ENCODE measurements around the gene TOPBP1.

Gene TOPBP1

GRCh38 chr3:133643611-133644010, 18.1 kb downstream of the TOPBP1 start:
- no peak overlapping the region for H3K4me3 ChIP-seq (replicated peaks; ENCODE audit: insufficient read depth, low read length)
- TF ChIP-seq CTCF (IDR thresholded peaks at IDR 0.05; ENCODE audit: insufficient read depth, low read length) (no peak), POLR2AphosphoS5 (IDR thresholded peaks at IDR 0.05; ENCODE audit: low read depth) (no peak), GABPA (IDR thresholded peaks at IDR 0.05; ENCODE audit: low read depth) (no peak), SPI1 (IDR thresholded peaks at IDR 0.05; ENCODE audit: borderline replicate concordance, low read depth) (no peak), REST (IDR thresholded peaks at IDR 0.05; ENCODE audit: insufficient replicate concordance, low read depth) (no peak)
- no peak for DNase-seq (ENCODE audit: low read depth in 1 of 2, low spot score in 1 of 2)
- no peaks in the 10 kb centered on the region for H3K27me3 ChIP-seq (ENCODE audit: insufficient read depth, poor library complexity, severe bottlenecking)
- H3K27ac ChIP-seq (replicated peaks): no peak overlapping the region

GRCh38 chr3:133641254-133641653, 20.5 kb downstream of the TOPBP1 start:
- H3K27me3 ChIP-seq (ENCODE audit: insufficient read depth, poor library complexity, severe bottlenecking): no peaks in the 10 kb centered on the region
- H3K4me3 ChIP-seq (replicated peaks; ENCODE audit: insufficient read depth, low read length): no peak overlapping the region
- H3K27ac ChIP-seq (replicated peaks): no peak overlapping the region
- no peak for DNase-seq (ENCODE audit: low read depth in 1 of 2, low spot score in 1 of 2)
- TF ChIP-seq CTCF (IDR thresholded peaks at IDR 0.05; ENCODE audit: insufficient read depth, low read length) (no peak), REST (IDR thresholded peaks at IDR 0.05; ENCODE audit: insufficient replicate concordance, low read depth) (no peak), POLR2AphosphoS5 (IDR thresholded peaks at IDR 0.05; ENCODE audit: low read depth) (no peak)

- TF ChIP-seq POLR2AphosphoS5 (IDR thresholded peaks at IDR 0.05; ENCODE audit: low read depth) (no peak), GABPA (IDR thresholded peaks at IDR 0.05; ENCODE audit: low read depth) (no peak), REST (IDR thresholded peaks at IDR 0.05; ENCODE audit: insufficient replicate concordance, low read depth) (no peak), CTCF (IDR thresholded peaks at IDR 0.05; ENCODE audit: insufficient read depth, low read length) (no peak), SPI1 (IDR thresholded peaks at IDR 0.05; ENCODE audit: borderline replicate concordance, low read depth) (no peak)
- Histone ChIP-seq H3K27me3 (ENCODE audit: insufficient read depth, poor library complexity, severe bottlenecking) (no peaks in the 10 kb centered on the region), H3K27ac (replicated peaks) (no peak overlapping the region), H3K4me3 (replicated peaks; ENCODE audit: insufficient read depth, low read length) (no peak overlapping the region)
- no peak for DNase-seq (ENCODE audit: low read depth in 1 of 2, low spot score in 1 of 2)
Observed at GRCh38 chr3:133633439-133633838, 28.3 kb downstream of the TOPBP1 start.
